ENCODE results near the gene ITFG1.

- TF ChIP-seq POLR2A (IDR thresholded peaks at IDR 0.05): no peak
- TF ChIP-seq, protein P1, sequence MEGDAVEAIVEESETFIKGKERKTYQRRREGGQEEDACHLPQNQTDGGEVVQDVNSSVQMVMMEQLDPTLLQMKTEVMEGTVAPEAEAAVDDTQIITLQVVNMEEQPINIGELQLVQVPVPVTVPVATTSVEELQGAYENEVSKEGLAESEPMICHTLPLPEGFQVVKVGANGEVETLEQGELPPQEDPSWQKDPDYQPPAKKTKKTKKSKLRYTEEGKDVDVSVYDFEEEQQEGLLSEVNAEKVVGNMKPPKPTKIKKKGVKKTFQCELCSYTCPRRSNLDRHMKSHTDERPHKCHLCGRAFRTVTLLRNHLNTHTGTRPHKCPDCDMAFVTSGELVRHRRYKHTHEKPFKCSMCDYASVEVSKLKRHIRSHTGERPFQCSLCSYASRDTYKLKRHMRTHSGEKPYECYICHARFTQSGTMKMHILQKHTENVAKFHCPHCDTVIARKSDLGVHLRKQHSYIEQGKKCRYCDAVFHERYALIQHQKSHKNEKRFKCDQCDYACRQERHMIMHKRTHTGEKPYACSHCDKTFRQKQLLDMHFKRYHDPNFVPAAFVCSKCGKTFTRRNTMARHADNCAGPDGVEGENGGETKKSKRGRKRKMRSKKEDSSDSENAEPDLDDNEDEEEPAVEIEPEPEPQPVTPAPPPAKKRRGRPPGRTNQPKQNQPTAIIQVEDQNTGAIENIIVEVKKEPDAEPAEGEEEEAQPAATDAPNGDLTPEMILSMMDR (IDR thresholded peaks at IDR 0.05): no peak
Measured at GRCh38 chr16:47156680-47157215, 304.1 kb downstream of the ITFG1 start.

All from right lobe of liver (tissue), 4 donors.